PC-9 (cell line): ENCODE data around the gene C5orf22.

ENCODE experiments used
- EZH2 ChIP-seq: fragments of 200-600 bp; sonication (generic); IDR thresholded peaks from 2 replicates; pipeline ENCODE4 v1.8.0; 2017; ENCODE audit warnings: antibody characterized with exemption, low read depth
- TF ChIP-seq, protein P1 (sequence below): fragments of 200-600 bp; sonication (generic); conservative IDR thresholded peaks from 2 replicates; pipeline ENCODE4 v1.6.1; 2017; ENCODE audit warnings: mixed run types, antibody characterized with exemption, mild to moderate bottlenecking, moderate library complexity

DNA sequence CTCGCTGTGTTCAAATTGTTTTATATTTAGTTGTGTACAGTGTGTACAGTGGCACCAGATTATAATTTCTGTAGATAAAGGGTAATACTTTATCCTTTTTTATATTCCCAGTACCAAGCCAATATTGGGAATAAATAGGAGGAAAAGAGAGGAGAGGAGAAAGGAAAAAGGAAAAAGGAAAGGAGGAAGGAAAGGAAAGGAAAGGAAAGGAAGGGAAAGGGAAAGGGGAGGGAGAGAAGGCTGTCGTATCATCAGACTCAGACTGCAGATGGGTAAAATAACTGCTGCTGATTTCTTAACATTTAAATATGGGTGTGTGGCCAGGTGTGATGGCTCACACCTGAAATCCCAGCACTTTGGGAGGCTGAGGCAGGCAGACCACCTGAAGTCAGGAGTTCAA, 51.0 kb downstream of the C5orf22 start:
- TF ChIP-seq, protein P1, sequence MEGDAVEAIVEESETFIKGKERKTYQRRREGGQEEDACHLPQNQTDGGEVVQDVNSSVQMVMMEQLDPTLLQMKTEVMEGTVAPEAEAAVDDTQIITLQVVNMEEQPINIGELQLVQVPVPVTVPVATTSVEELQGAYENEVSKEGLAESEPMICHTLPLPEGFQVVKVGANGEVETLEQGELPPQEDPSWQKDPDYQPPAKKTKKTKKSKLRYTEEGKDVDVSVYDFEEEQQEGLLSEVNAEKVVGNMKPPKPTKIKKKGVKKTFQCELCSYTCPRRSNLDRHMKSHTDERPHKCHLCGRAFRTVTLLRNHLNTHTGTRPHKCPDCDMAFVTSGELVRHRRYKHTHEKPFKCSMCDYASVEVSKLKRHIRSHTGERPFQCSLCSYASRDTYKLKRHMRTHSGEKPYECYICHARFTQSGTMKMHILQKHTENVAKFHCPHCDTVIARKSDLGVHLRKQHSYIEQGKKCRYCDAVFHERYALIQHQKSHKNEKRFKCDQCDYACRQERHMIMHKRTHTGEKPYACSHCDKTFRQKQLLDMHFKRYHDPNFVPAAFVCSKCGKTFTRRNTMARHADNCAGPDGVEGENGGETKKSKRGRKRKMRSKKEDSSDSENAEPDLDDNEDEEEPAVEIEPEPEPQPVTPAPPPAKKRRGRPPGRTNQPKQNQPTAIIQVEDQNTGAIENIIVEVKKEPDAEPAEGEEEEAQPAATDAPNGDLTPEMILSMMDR, result no peak
- TF ChIP-seq EZH2, result no peak
